Activated T-cell treated with anti-CD3 and anti-CD28 coated beads, Interleukin-2, amount 50 U/mL, for 48 hours (primary cell): Measurements from ENCODE around the gene RALGAPB.
"Not testable (repeated sequence)": the region's sequence is repeated elsewhere in the genome, so short reads cannot be mapped to it uniquely, and the experiment has no call there.

Experiments used
- DNase-seq, 2 experiments: peaks; one replicate each; pipeline ENCODE4 v3.0.0-alpha.2; 2020

Gene RALGAPB

DNA sequence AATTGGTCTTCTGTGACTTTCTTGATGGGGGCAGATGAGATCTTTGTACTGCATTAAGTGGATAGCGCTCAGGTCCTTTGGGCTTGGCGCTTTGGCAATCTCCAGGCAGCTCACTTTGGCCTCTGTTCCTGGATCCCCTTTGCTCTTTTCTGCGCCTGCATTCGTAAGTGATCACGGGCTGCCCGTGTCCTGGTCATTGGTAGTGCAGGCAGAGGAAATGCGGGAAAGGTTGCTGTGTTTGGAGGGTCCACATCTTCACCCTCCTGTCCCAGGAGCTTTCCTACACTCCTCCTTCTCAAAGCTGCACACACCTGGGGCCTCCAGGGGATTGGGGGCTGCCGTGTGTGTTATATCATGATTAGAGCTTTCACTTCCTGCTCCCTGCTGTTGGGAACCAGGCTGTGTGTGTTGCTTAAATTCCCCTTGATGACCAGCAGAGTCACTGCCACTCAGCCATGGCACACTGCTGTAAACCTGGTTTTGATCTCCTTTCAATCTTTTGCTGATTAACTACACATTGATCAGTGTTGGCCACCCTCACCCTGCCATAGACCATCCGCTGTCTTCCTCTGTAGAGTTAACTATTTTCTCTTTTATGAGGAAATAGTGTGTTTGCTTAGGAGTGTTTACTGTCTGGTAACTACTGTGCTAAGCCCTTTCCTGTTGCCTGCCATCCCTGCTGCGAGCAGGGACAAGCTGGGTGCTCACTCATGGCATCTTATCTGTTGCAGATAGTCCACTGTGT lies 24.5 kb upstream of the RALGAPB start:
- no peak for DNase-seq

DNA sequence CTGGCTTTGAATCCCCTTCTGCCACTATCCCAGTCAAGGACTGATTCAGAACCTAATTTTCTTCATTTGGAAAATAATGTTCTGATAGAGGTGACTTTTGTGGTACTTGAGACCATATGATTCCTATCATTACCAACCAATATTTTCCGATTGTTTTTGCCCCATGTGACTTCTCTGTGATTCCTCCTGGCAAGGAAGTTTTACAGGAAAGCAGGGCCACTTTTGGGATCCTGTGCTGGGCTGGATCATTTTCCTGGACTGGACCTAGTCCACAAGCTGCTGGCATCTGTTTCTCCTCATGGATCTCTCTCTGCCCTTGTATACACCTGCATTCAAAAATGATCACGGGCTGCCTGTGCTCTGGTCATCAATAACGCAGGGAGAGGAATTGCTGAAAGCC lies 23.6 kb upstream of the RALGAPB start:
- no peak for DNase-seq

DNA sequence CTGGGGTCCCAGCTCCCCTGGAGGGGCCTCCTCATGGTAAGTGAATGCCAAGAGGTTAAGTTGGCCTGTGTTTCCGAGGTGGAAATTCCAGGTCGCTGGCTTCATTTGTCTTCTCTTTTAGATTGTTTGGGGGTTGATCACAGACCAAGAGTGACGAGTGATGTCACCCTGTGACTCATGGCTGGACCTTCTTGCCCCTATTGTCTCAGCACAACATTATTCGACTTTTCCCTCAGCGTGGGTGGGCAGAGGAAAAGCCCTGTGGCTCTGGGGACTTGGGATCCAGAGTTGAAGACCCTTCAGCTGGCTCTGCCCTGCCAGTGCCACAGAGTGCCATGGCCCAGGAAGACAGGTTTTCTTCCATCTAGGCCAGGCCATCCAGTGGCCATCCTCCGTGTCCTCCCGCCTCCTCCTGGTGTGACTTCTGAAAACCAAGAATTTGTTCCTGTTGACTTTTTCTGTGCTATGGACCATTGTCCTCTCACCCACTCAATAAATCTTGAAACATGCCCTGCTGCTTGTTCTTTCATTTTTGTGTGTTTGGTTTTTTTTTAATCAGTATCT lies 22.1 kb upstream of the RALGAPB start:
- DNase-seq: no peak

DNA sequence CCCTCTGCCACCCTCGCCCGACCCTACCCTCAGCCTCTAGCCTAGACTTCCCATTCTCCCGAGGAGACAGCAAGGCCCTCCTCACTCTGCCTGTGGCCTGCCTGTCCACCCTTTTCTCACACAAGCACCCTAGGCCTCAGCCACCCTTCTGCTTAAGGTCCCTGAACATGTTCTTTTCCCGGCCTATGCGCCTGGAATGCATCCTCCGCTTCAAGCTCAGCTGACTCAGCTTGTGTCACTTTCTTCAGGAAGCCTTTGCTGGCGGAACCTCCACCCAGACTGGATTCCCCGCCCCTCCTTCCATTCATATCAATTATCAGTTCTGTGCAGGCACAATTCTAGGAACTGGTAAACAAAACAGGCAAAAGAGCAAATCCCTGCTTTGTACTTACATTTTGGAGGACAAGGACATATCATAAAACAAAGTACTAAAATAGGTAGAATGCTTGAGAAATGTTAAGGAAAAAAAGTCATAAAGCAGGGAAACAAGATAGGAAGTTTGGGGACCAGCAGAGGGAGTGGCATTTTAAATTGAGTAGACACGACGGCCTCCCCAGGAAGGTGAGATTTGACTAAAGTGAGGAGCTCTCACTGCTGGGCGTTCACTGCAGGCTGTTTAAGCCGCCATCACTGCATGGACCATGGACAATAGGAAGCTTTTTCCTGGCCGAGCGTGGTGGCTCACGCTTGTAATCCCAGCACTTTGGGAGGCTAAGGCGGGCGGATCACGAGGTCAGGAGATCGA lies 19.6 kb upstream of the RALGAPB start:
- DNase-seq: no peak

DNA sequence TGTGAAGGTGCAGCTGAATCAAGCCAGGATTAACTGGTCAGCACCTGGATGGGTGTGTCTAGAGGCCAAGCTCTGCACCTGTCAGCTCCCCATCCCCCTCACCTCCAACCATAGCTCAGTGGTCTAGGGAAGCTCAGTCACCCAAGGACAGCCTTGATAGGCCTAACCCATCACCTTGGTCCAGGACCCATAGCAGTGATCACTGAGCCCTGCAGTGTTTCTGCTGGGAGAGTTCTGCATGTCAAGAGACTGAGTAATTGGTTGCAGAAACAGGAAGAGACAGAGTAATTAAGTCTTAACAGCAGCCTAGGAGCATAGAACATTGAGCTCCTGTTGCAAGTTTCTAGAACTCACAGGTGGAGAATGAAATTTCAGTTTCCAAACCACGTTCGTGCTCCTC lies 18.7 kb upstream of the RALGAPB start:
- DNase-seq: no peak

DNA sequence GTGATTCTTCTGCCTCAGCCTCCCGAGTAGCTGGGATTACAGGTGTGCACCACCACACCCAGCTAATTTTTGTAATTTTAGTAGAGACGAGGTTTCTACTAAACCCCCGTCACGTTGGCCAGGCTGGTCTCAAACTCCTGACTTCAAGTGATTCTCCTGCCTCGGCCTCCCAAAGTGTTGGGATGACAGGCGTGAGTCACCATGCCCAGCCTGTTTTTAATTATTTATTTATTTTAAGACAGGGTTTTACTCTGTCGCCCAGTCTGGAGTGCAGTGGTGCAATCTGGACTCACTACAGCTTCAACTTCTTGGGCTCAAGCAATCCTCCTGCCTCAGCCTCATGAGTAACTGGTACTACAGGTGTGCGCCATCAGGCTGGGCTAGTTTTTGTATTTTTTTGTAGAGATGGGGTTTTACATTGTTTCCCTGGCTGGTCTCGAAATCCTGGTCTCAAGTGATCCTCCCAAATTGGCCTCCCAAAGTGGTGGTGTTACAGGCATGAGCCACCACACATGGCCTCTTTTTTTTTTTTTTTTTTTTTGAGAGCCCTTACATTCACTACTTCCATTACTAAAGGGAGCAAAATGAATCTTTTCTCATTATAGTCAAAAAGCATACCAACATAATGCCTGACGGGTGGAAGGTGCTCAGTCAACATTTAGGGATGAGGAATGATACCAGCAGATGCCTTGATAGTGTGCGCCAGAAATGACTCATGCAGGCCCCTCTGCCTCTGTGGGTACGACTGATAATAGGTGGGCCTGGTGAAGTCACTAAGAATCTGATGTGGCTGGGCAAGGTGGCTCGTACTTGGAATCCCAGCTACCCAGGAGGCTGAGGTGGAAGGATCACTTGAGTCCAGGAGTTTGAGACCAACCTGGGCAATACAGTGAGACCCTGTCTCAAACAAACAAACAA lies 17.8 kb upstream of the RALGAPB start:
- DNase-seq: no peak

DNA sequence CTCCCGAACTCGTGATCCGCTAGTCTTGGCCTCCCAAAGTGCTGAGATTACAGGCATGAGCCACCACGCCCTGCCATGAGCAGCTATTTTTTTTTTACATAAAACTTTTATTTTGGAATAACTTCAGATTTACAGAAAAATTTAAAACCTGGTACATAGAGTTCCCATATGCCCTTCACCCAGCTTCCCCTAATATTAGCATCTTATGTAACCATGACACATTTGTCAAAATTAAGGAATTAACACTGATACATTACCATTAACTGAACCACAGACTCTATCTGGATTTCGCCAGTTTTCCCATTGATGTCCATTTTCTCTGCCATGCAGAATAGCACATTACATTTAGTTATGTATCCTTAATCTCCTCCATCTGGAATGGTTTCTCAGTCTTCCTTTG lies 14.3 kb upstream of the RALGAPB start:
- no peak for DNase-seq

DNA sequence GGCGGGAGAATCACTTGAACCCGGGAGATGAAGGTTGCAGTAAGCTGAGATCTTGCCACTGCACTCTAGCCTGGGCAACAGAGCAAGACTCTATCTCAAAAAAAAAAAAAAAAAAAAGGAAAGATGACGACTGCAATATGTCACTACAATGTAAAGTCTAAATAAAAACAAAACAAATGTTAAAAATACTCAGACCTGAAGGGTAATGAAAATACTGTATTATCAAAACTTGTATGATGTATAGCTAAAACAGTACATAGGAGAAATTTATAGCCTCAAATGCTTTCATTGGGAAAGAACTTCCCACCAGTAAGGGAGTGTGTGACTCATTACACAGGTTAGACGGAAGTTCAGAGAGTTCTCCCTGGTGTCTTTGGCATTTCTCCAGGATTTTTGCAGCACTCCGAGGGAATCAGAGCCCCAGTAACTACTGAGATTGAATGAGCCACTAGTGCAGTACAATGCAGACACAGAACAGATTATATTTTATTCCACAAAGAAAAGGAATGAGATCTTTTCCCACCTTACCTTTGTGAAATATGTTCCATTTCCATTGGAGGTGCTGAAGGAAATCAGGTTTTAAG lies 12.5 kb upstream of the RALGAPB start:
- DNase-seq: no peak

DNA sequence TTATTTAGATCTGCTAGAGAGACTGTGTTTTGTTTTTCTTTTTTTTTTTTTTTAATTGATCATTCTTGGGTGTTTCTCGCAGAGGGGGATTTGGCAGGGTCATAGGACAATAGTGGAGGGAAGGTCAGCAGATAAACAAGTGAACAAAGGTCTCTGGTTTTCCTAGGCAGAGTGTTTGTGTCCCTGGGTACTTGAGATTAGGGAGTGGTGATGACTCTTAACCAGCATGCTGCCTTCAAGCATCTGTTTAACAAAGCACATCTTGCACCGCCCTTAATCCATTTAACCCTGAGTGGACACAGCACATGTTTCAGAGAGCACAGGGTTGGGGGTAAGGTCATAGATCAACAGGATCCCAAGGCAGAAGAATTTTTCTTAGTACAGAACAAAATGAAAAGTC lies 12.0 kb upstream of the RALGAPB start:
- DNase-seq: not testable (repeated sequence)

DNA sequence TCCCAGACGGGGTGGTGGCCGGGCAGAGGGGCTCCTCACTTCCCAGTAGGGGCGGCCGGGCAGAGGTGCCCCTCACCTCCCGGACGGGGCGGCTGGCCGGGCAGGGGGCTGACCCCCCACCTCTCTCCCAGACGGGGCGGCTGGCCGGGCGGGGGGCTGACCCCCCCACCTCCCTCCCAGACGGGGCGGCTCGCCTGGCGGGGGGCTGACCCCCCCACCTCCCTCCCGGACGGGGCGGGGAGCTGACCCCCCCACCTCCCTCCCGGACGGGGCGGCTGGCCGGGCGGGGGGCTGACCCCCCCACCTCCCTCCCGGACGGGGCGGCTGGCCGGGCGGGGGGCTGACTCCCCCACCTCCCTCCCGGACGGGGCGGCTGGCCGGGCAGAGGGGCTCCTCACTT lies 11.5 kb upstream of the RALGAPB start:
- DNase-seq: not testable (repeated sequence)

DNA sequence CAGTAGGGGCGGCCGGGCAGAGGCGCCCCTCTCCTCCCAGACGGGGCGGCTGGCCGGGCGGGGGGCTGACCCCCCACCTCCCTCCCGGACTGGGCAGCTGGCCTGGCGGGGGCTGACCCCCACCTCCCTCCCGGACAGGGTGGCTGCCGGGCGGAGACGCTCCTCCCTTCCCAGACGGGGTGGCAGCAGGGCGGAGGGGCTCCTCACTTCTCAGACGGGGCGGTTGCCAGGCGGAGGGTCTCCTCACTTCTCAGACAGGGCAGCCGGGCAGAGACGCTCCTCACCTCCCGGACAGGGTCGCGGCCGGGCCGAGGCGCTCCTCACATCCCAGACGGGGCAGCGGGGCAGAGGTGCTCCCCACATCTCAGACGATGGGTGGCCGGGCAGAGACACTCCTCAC lies 11.1 kb upstream of the RALGAPB start:
- DNase-seq: not testable (repeated sequence)

DNA sequence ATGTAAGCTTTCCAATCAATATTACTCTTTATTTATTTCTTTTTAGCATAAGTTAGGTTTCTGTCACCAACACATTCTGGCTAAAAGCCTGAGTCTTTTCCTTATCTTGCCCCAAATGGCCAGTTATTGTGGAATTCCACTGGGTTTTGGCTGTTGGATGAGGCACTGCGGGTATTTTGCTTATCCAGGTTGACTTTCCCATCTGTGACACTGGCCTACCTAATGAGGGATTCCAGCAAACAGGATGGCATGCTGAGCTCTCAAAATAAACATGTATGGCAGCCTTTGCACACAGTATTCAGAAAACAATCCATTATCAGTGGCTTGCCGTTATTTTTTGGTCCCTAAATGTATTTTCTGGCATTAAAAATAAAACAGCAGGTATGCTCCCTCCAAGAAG lies 6.5 kb upstream of the RALGAPB start:
- no peak for DNase-seq

DNA sequence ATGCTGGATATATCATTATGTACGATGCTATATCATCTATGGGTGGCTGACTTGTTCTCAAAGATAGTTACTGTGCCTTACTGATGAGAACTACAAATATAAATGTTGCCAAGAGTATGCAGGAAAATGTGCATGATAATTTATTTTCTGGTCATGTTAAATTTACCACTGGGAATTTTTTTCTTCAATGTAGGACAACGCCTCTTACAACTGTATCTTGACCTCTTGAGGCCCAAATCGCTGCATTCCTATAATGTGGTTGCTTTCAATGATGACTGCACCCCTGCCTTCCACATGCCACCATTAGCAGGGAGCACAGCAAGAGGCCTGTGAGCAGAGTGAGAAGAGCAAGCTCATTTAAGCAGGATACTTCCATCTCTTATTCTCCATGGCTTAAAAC lies 5.7 kb upstream of the RALGAPB start:
- DNase-seq: no peak

DNA sequence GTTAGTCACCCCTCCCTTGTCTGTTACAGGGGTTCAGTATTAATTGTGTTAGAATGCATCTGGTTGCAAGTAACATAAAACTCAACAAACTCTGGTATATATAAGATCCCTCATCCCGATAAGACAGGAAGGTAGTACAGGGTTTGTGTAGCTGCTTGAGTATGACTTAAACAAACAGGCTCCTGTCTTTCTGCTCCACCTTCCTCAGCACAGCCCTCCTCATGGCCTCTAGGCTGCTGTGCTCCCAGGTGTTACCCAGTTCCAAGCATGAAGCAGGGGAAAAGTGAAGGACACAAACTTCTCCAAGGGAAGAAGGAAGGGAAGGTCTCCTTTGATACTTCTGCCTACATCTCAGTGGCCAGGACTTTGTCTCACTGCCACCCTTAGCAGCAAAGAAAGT lies 1.4 kb upstream of the RALGAPB start:
- no peak for DNase-seq

DNA sequence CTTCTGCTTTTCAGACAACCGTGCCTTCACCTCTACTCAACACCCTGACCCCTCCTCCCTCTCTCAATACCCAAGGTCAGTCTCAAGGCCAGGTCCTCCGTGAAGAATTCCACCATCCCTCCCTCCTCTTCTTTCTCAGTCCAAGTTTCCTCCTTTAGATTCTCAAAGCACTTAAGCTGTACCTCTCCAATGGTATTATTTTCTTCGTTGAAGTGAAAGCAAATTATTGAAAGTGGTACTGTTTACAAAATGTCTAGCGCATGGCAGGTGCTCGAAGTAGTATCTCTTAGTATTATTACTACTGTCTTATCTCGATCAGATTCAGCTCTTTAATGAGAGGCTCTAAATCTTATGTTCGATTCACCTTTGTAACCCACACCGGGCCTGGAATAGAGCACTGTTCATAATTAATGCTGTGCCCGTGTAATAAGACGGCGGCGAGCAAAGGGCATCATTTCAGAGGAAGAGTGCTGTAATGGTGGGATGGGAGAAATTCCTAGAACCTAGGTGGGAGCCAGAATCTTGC lies 593 bp upstream of the RALGAPB start:
- DNase-seq: no peak

DNA sequence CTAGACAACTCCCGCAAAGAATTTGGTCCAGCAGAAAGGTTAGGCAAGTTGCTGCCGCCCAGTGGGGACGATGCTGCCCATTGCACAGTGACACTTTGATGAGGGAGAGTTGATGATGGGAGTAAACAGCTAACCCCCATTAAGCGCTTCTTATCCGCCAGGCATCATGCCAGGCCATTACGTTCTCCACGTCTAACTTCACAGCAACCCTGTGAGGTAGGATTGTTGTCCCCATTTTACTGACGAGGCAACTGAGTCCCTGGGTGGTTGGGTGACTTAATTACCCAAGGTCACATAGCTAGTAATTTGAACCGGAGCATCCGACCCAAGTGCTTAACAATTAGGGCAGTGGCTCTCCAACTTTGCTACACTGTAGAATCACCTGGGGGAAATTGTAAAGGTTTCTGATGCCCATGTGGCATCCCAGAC lies 738 bp downstream of the RALGAPB start:
- DNase-seq: no peak

DNA sequence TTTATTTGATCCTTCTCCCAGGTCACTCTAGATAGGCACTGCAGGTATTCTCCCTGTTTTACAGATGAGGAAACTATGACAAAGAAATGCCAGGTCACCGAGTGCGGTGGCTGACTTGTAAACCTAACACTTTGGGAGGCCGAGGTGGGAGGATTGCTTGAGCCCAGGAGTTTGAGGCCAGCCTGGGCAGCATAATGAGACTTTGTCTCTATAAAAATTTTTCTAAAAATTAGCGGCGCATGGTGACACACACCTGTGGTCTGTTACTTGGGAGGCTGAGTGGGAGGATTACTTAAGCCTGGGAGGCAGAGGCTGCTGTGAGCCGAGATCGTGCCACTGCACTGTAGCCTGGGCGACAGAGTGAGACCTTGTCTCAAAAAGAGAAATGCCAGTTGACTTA lies 5.1 kb downstream of the RALGAPB start:
- no peak for DNase-seq

DNA sequence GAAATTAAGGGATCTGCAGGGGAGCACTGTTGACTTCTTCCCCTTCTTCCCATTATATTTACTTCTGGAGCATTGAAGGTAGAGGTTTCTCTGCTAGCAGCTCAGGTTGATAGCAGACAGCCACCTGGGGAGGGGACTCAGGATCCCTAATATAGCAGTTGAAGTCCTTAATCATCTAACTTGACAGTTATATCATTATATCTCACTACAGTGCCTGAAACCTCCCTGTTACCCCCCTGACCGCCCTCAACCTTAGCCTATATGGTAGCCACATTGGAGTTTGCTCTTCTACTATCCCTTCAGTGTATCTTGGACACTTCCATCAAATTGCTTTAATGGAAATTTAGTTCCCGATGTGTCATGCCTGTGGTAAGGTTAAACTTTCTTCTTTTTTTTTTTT lies 7.0 kb downstream of the RALGAPB start:
- no peak for DNase-seq

DNA sequence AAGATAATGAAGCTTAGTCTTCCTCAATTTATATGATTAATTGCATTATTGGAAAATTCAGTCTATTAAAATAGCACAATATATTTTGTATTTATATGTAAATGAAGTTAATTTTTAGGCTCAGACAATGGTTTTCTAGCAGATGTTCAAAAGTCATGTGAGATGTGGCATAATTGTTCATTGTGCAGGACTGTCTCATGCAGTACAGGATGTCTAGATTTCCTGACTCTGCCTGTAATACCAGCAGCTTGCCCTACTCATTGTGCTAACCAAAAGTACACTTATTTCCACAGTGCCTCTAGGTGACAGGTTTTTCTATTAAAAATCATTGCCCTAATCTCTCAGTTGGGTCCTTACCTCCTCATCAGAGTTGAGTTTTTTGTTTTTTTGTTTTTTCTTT lies 12.4 kb downstream of the RALGAPB start:
- DNase-seq: no peak

DNA sequence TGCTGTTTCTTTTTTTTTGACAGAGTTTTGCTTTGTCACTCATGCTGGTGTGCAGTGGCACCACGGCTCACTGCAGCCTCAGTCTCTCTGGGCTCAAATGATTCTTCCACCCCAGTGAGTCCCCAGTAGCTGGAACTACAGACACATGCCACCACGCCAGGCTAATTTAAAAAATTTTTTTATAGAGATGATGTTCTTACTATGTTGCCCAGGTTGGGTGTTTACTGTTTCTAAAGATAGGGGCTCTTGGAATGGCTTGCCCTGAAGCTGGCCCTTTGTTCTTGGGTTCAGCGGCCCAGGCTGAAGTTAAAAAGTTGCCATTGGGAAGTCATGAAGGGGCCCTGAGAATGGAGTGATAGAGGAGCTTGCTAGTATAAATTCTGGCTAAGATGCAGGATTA lies 16.5 kb downstream of the RALGAPB start:
- no peak for DNase-seq

DNA sequence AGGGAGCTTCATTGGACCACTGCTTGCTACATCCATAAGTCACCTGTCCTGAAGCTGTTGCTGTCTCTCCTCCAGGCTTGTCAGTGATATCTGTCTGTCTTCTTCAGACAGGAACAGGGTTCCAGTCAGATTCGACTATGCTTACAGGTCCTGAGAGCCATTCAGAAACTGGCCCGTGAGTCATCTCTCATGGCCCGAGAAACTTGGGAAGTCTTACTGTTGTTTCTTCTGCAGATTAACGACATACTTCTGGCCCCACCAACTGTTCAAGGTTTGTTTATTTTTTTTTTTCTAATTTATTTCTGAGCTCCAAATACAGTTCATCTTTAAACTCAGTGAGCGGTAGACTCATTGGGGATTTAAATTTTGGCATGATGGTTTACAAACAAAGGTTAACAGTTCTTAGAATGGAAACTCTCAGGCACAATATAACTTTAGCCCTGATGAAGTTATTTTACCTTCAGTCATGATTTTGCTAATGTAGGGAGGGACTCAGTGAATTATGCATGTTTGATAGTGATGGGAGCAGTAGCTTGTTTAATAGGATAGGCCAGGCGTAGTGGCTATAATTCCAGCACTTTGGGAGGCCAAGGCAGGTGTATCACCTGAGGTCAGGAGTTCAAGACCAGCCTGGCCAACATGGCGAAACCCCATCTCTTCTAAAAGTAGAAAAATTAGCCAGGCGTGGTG lies 24.7 kb downstream of the RALGAPB start:
- DNase-seq: no peak

DNA sequence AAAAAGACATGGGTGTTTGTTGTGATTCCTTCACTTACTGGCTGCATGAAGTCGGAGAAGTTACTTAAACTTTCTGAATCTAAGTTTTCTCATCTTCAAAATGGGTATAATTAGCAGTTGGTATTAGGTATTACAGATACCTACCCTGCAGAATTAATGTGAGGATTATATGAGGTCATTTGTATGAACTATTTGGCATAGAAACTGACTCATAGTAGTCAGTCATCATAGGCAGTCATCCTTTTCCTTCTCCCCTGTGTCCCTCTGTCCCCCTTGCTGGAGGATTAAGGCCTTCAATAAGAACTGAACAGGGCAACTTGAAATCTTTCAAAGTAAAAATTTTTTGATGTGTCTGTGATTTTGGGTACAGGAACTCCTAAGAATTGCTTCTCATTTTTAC lies 26.3 kb downstream of the RALGAPB start:
- DNase-seq: no peak
